HG02642 (cell line): Measurements from ENCODE around the gene CDKAL1.
"Not testable (repeated sequence)": the region's sequence is repeated elsewhere in the genome, so short reads cannot be mapped to it uniquely, and the experiment has no call there.

ENCODE experiments used
- ATAC-seq: cut with Tn5 transposase; IDR thresholded peaks from one replicate; pipeline ENCODE4 v1.9.1; 2021; ENCODE audit warnings: mild to moderate bottlenecking; ENCODE audit not compliant: unreplicated experiment, poor library complexity

Gene CDKAL1

DNA sequence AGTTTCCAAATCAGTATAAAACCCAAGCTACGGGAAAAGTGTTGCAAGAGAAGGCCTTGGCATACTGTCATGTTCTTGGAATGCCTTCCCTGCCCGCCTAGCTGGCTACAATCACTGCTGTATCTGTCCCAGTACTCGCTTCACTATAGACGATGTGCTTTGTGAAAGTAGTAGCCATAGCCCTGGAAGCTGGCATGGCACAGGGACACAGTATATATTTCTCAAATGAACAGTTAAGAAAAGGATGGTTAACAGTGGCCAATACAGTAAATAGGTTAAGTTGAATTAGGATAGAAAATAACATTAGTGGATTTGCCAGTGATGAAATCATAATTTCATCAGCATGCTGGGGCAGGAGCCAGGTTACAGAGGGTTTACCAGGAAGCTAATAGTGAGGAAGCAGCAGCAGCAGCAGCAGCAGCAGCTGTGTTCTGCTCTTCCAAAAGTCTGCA lies 499.3 kb downstream of the CDKAL1 start:
- ATAC-seq, result no peak

DNA sequence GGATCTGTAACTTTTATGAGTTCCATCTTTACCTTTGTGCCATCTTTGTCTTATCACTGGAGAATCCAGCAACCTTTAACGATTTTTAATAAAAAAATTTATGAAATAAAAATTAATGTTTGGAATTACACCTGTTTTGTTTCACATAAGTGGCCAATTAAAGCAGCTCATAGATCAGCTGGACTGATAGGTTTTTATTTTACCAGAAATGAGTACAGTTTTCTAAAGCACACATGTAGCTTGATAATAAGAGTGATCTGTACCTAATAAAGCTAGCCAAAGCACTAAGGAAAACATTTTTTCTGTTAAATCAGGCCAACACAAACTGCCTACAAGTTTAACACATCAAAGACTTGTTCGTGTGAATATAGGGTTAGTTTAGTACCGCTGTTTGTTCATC lies 500.1 kb downstream of the CDKAL1 start:
- ATAC-seq, result no peak

DNA sequence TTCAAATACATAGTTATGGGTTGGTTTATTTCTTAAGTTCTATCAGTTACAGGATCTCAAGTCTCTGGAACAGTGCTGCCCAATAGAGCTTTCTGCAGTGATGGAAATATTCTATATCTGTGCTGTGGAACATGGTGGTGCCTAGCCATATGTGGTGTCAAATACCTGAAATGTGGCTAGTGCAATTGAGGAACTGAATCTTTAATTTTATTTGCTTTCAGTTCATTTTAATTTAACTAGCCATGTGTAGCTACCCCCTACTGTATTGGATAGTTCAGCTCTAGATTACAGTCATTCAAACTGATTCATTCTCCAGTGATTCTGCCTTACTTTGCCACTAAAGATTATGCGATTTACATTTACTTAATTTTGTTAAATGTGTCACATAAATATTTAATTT lies 503.2 kb downstream of the CDKAL1 start:
- peak; percentile 78 for ATAC-seq

DNA sequence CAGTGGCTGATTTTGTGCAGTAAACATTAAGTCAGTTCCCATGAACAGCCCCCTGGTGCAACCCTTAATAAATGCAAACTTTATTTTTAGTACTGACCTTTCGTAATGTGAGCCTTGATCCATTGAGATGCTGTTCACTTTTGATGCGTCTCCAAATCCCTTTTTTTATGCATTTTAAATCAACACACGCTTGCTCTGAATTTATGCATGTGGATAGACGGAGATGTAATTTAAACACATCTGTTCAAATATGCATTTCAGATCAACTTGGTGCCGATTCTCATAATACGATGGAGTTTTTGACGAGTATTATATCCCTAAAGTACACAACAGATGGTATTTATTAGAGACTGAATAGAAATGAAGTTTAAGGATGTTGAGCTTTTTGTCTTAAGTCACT lies 505.7 kb downstream of the CDKAL1 start:
- ATAC-seq, result no peak

DNA sequence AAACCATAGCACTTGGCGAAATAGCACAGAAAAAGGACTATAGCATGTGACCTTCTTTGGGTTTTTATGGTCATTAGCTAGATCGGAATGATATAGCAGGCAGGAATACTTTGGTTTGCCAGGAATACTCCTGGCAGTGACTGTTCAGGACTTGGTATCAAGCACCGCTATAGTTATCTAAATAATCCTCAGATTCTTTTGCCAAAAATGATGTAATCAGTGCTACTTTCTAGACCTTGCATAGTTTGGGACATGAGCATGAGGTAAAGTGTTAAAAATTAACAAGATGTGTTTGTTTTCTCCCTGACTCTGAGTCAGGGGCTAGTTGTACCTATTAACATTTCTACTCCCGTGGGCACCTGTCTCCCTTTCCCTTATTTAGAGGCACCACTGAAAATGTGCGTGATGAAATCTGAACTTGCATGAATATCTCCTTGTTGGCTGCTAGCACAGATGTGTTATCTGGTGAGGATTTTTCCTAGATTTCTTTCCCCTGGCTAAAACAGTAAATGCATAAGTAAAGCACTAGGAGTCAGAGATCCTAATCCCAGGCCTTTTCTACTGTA lies 511.0 kb downstream of the CDKAL1 start:
- no peak for ATAC-seq

DNA sequence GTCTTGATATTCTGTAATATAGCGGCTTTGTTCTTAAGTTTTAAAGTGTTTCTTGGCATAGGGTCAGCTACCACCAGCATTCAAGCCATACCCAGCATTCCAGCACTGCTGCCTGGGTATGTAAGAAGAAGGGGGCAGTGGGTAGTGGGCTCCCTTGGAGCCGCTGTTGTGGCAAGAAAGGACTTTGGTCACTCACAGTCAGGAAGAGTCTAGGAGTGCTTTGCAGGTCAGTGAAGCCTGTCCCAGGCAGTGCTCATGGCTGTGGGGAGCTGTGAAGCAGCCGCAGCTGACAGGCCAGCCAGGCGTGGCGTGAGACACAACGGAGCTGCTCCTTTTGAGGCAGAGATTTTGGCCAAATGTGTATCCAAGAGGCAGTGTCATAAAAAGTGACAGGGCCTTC lies 512.0 kb downstream of the CDKAL1 start:
- ATAC-seq, result no peak

DNA sequence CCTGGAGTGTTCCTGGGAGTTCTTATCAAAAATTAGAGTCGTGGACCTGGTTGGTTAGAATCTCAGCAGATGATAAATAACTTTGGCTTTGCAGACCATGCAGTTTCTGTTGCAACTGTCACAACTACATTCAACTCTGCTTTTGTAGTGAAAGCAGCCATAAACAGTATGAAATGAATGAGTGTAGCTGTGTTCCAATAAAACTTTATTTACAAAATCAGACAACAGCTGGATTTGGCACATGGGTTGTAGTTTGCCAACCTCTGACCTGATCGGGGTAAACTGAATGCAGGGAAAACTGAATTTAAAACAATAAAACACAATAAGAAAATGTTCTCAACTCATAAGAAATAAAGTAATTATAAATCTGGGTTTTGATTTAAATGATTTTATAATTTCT lies 513.8 kb downstream of the CDKAL1 start:
- ATAC-seq, result no peak

DNA sequence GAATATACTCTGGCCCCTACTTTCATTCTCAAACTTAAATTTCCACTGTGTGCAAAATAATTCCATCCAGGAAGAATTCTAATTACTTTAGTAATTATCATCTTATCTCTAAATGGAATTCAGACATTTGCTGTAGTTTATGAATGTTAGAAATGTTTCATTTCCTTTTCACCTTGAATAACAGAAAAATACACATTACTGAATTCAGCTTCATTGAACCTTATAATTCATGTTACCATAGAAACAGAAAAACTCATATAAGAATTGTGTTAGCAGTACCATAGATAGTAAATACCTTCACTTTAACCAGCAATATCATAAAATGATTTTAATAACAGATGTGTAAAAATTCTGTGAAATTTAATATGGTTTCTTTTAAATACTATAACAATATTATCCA lies 514.9 kb downstream of the CDKAL1 start:
- no peak for ATAC-seq

DNA sequence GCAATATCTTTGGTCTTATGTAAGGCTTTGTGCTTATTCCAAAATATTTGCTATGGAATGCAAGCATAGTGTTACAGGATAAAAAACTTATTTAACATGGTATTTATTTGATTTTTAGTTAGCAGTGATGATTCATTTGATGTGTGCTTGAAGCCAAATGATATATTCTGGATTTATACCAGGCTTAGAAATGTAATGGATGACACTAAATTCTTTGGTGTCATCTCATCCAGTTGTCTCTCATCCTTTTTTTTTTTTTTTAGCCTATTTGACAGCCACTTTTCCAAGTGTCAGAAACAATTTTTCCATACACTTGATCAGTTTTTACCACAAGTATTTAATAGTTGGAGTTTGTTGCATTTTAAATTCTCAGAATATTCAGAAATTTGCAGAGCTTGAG lies 515.3 kb downstream of the CDKAL1 start:
- no peak for ATAC-seq

DNA sequence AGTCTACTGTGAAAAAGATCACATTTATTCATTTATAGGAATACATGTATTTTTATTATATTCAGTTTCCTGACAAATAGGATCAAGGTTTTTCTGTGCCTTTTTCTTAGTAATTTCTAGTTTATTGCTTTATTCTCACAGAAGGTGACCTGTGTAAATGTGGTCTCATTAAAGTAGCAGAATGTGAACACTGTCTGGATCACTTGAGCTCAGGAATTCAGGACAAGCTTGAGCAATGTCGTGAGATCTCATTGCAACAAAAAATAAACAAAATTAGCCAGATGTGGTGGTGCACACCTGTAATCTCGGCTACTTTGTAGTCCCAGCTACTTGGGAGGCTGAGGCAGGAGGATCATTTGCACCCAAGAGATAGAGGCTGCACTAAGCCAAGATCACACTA lies 516.7 kb downstream of the CDKAL1 start:
- ATAC-seq, result no peak

DNA sequence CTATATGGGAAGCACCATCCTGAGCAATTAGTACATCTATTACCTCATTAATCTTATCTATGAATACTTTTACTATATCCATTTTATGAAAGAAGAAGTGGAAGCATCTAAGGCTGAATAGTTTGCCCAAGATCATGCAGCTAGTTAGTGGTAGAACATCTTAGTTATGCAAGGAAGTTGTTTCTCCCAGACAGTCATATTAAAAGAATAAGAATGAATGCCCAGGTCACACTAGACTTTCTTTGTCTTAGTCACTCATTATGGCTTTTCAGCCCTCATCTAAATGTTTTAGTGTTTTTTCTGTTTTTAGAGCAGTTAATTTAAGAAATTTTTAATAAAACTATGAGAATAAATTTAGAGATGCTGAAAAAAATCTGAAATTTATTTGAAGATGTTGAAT lies 517.5 kb downstream of the CDKAL1 start:
- no peak for ATAC-seq

DNA sequence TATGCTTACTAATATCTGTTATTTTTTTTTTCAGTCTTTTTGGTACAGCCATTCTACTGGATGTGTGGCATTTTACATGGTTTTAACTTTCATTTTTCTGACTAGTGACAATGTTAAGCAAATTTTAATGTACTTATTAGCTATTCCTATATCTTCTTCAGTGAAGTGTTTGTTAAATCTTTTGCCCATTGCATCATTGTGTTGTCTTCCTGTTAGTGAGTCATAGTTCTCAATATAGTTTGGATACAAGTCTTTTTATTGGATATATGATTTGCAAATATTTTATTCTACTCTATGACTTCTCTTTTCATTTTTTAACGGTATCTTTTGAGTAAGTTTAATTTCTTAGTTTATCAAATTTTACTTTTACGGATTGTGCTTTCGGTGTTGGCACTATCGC lies 519.4 kb downstream of the CDKAL1 start:
- no peak for ATAC-seq

DNA sequence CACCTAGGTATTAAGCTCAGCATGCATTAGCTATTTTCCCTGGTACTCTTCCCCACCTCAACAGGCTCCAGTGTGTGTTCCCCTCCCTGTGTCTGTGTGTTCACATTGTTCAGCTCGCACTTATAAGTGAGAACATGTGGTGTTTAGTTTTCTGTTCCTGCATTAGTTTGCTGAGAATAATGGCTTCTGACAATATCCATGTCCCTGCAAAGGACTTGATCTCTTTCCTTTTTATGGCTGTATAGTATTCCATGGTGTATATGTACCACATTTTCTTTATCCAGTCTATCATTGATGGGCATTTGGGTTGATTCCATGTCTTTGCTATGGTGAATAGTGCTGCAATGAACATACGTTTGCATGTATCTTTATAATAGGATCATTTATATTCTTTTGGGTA lies 521.2 kb downstream of the CDKAL1 start:
- ATAC-seq, result not testable (repeated sequence)

DNA sequence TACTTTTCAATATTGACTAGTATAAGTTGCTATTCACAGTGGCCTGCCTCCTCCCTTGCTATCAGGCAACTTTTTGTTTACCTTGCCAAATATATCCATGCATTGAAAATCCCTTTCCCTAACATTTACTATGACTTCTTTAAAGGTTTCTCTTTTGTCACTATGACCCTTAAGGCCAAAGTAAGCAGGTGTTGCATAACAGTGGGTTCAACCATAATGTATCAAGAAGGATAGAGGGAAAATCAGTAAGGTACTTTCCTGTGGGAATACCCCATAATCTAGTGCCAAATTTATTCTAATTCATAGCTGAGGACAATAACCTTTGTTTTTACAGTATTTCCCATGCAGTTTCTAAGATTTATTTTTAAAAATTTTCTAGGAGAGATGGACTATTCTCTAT lies 527.6 kb downstream of the CDKAL1 start:
- no peak for ATAC-seq

DNA sequence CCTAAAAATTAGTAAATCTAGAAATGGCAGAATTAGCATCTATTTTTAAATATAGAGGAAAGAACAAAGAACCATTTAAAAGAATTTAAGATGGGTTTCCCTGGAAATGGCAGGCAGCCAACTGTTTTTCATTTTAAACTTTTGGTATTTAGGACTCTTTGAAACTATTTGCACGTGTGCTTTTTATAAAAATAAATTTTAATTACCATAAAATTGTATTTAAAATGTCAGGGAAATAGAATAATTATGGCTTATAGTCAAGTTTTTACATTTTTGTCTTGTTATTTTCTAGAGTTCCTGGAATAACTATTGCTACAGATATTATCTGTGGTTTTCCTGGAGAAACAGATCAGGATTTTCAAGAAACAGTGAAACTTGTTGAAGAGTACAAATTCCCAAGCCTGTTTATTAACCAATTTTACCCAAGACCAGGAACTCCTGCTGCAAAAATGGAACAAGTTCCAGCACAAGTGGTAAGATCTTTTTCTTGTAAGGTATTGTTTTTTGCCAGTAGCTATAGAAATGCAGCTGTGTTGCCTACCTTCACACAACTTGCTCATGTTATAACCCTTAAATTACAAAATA lies 530.6 kb downstream of the CDKAL1 start:
- no peak for ATAC-seq

DNA sequence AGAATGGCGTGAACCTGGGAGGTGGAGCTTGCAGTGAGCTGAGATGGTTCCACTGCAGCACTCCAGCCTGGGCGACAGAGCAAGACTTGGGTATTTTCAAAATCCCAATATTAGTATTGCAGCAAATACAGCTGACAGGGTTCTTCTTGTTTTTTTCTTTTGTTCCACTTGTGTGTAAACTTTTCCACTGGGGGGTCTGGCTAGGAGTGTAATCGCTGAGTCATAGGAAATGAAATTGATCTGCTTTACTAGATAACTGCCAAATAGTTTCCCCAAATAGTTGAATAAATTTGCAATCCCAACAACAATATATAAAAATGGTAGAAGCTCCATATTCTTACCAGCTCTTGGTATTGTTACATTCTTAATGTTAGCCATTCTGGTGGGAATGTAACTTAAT lies 533.3 kb downstream of the CDKAL1 start:
- no peak for ATAC-seq

DNA sequence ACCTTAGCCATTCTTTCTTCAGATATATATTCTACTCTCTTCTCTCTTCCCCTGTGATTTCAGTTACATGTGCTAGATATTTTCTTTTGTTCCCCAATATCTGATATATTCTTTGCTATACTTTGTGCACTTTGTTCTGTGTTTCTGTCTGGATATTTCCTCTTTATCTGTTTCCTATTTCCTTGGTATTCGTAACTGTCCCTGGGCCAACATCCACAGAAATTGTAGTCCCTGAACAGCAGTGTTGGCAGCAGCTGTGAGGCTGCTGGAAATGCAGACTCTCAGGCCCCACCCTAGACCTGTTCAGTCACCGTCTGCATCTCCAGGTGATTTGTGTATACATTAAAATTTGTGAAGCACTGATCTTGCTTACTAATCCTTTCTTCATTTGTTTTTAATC lies 536.4 kb downstream of the CDKAL1 start:
- ATAC-seq, result no peak

DNA sequence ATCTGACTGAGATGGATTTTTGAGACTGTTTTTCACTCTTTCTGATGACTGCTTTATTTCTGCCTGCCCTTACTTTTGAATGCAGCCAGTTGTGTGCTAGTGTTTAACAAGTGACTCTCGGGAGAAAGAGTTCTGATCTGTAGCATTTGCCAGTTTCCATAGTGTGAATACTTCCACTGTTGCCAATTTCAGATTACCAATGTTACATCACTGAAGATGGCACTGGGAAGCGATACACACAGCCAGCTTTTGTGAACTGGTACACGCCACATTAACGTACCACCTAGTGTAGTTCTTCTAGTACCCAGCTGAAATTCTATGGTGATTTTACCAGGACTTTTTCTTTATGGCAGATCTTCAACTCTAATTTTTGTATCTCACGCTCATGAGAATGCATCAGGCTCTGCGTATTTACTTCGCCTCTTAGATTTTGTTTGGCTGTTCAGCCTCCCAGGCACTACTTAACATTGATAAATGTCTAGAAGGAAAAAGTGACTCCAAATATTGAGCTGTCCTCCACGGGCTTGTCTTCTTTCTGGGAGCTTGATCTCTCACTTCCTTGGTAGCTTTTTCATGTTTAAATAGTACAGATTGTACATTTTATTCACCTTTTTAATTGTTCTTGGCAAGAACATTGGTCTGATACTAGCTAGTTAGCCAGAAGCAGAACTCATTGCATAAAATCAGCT lies 537.7 kb downstream of the CDKAL1 start:
- no peak for ATAC-seq

DNA sequence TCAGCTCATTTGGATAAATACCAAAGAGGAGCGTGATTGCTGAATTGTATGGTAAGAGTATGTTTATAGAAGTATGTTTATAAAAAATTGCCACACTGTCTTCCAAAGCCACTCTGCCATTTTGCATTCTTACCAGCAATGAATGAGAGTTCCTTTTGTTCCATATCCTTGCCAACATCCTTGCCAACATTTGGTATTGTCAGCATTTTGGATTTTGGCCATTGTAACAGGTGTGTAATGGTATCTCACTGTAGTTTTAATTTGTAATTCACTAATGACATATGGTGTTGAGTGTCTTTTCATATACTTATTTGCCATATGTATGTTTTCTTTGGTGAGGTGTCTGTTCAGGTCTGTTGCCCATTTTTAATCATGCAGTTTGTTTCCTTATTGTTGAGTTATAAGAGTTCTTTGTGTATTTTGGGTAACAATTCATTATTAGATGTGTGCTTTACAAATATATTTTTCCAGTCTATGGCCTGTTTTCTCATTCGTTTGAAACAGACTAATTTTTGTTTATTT lies 539.1 kb downstream of the CDKAL1 start:
- ATAC-seq, result no peak

DNA sequence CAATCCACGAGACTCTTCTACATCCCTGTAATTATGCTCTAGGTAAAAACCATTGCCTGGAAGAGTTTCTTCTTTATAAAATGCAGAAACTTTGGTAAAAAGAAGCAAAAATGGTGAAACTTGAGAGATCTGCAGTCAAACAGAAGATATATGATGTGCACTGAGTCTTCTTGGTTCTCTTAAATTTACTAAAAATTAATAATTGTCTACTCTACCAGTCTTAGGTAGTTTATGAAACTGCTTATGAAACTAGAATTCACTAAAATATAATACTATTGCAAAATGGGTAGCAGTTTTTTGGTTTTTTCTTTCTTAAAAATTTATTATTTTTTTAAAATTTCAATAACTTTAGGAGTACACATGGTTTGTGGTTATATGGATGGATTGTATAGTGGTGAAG lies 540.2 kb downstream of the CDKAL1 start:
- no peak for ATAC-seq

DNA sequence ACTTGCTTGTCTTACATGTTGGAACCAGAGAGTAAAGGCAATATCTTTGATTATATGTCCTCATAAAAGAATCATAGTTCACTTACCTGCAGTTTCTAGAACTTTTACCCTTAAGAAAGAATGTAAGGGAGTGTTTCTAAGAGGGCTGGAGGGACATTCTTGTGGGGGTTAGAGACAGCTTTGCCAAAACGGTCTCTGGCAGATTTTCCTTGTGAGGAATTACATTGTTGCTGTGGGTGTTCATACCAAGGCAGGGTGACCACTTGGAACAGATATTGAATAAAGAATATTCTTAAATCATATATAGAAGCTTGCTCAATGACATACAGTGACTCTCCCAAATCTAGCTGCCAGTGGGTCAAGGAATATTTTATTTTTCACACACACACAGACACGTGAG lies 541.7 kb downstream of the CDKAL1 start:
- ATAC-seq, result no peak

DNA sequence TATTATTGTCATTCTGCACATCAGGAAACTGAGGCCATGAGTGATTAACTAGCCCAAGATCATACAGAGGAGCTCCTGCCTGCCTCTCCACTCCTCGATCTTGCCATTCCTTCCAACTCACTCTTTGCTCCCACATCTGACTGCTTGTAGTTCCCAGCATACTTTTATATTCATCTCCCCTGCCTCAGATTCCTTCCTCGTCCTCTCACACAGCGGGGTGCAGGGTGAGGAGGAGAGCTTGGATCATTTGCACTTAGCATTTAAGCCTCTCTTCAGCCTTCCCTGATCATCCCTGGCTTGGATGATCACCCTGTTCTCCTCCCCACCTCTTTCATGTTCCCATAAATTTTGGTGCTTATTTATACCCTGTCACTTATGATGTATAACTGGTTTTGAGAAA lies 544.2 kb downstream of the CDKAL1 start:
- no peak for ATAC-seq
